Measurements from ENCODE around the gene NBEAL2. TPM values are rescaled to one million over a fixed set of nuclear protein-coding genes. Genes with fewer than 3 reads are reported as not detected.

Gene NBEAL2
- total and polyA plus RNA-seq, 2 donors (not counting 1 experiment from before 2014, with no cell fraction given), result 1.5 to 4.5 TPM

DNA sequence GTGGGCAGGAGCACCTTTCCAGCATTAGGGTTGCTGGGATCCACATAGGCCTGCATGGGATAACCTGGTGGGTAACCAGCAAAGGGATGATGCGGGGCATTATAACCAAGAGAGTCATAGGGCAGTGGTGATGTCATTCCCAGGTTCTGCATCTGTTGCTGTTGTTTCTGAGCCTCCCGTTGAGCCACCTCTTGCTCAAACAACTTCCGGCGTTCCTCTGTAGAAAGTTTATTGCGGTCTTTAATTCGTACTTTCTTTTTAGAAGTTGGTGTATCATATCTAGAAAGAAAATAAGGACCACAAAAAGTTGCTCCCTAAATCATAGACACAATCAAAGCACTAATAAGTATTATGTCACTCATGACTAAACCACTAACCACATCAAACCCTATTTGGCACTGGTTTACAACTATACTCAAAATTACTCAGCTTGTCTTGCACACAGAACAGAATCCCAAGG, 77.8 kb downstream of the NBEAL2 start:
- H3K27ac ChIP-seq (ENCODE audit: insufficient read depth, low read length), result no peak overlapping the region
- no peak overlapping the region for H3K4me3 ChIP-seq (replicated peaks in 1 of 4; ENCODE audit: control extremely low read depth in 1 of 4, insufficient read depth in 1 of 4, low read depth in 3 of 4, low read length in 4 of 4)
- no peak for TF ChIP-seq EZH2 (IDR thresholded peaks at IDR 0.05; ENCODE audit: low read length, missing control alignments)
- TF ChIP-seq, protein P1, sequence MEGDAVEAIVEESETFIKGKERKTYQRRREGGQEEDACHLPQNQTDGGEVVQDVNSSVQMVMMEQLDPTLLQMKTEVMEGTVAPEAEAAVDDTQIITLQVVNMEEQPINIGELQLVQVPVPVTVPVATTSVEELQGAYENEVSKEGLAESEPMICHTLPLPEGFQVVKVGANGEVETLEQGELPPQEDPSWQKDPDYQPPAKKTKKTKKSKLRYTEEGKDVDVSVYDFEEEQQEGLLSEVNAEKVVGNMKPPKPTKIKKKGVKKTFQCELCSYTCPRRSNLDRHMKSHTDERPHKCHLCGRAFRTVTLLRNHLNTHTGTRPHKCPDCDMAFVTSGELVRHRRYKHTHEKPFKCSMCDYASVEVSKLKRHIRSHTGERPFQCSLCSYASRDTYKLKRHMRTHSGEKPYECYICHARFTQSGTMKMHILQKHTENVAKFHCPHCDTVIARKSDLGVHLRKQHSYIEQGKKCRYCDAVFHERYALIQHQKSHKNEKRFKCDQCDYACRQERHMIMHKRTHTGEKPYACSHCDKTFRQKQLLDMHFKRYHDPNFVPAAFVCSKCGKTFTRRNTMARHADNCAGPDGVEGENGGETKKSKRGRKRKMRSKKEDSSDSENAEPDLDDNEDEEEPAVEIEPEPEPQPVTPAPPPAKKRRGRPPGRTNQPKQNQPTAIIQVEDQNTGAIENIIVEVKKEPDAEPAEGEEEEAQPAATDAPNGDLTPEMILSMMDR (conservative IDR thresholded peaks at IDR 0.05 in 1 of 2, IDR thresholded peaks at IDR 0.05 in 1 of 2; ENCODE audit: low read depth in 1 of 2, low read length in 2 of 2), result no peak
- H3K4me1 ChIP-seq (ENCODE audit: control insufficient read depth, extremely low read depth, insufficient read depth, low read length), result no peaks in the 10 kb centered on the region
- no peak overlapping the region for H2AFZ ChIP-seq (ENCODE audit: low read length)
- H3K79me2 ChIP-seq (ENCODE audit: control insufficient read depth, insufficient read depth, low read length), result peaks cover 3% of the 10 kb centered on the region
- H3K27me3 ChIP-seq (ENCODE audit: control insufficient read depth, insufficient read depth, low read length), result no peaks in the 10 kb centered on the region
- no peaks in the 10 kb centered on the region for H3K9me3 ChIP-seq (ENCODE audit: control insufficient read depth, insufficient read depth, low read depth, low read length)
- no peak overlapping the region for H3K9ac ChIP-seq (ENCODE audit: insufficient read depth, low read length)
- no peak overlapping the region for H3K4me2 ChIP-seq (ENCODE audit: extremely low read depth, insufficient read depth, low read length)
- no peaks in the 10 kb centered on the region for H3K36me3 ChIP-seq (ENCODE audit: control insufficient read depth, insufficient read depth, low read length)
- H4K20me1 ChIP-seq (ENCODE audit: control insufficient read depth, extremely low read depth, insufficient read depth, low read length), result no peaks in the 10 kb centered on the region
- peak in 1 of 2 donors; percentile 71 for DNase-seq (ENCODE audit: low read depth in 2 of 2)

Other genes with a start within 250 kb of the NBEAL2 start
- gene MYL3, start 116.2 kb upstream of the NBEAL2 start, total RNA-seq, result 0.50 and 0.51 TPM in 2 replicates
- 0.67 TPM in 1 of 2 replicates, not detected in the other for gene MYL3, start 116.2 kb upstream of the NBEAL2 start, polyA plus RNA-seq
- gene PTH1R, start 101.9 kb upstream of the NBEAL2 start, total RNA-seq, result 3.3 and 4.3 TPM in 2 replicates
- gene PTH1R, start 101.9 kb upstream of the NBEAL2 start, polyA plus RNA-seq, result 0.06 and 0.67 TPM in 2 replicates
- 25.9 and 29.2 TPM in 2 replicates for gene CCDC12, start 2.9 kb upstream of the NBEAL2 start, total RNA-seq
- gene CCDC12, start 2.9 kb upstream of the NBEAL2 start, polyA plus RNA-seq, result 28.0 and 28.4 TPM in 2 replicates
- 30.8 and 35.3 TPM in 2 replicates for gene SETD2, start 184.4 kb downstream of the NBEAL2 start, total RNA-seq
- gene SETD2, start 184.4 kb downstream of the NBEAL2 start, polyA plus RNA-seq, result 19.2 and 22.5 TPM in 2 replicates

All from fibroblast of lung (primary cell).